HepG2 (cell line): Measurements from ENCODE around the gene NPVF. TPM values are rescaled to one million over a fixed set of nuclear protein-coding genes. Genes with fewer than 3 reads are reported as not detected.
A peak's percentile ranks its signal among the peaks of the same experiment; 100 is the strongest.

ENCODE experiments used
- DR1 ChIP-seq: sonication (generic); formaldehyde crosslinking; IDR thresholded peaks from 2 replicates; pipeline ENCODE4 v1.8.0; 2021; ENCODE audit warnings: mild to moderate bottlenecking, missing genetic modification reagents, inconsistent platforms
- ELF3 ChIP-seq: IDR thresholded peaks from 2 replicates; pipeline ENCODE4 v1.6.1; 2016; ENCODE audit warnings: missing genetic modification reagents, missing compliant biosample characterization
- FOSL2 ChIP-seq: sonication (generic); formaldehyde crosslinking; IDR thresholded peaks from 2 replicates; pipeline ENCODE4 v1.4.0; 2020; ENCODE audit warnings: missing genetic modification reagents
- GLI4 ChIP-seq: sonication (generic); formaldehyde crosslinking; IDR thresholded peaks from 2 replicates; pipeline ENCODE4 v1.5.1; 2020; ENCODE audit warnings: missing genetic modification reagents, mild to moderate bottlenecking, moderate library complexity, borderline replicate concordance
- HDAC2 ChIP-seq: sonication (generic); formaldehyde crosslinking; IDR thresholded peaks from 2 replicates; pipeline ENCODE4 v1.4.0; 2020; ENCODE audit warnings: missing genetic modification reagents
- HMGA1 ChIP-seq: sonication (generic); formaldehyde crosslinking; conservative IDR thresholded peaks from 2 replicates; pipeline ENCODE4 v1.4.0; 2020; ENCODE audit warnings: missing genetic modification reagents
- NKX3-1 ChIP-seq: sonication (generic); formaldehyde crosslinking; IDR thresholded peaks from 2 replicates; pipeline ENCODE4 v1.5.0; 2020; ENCODE audit warnings: missing genetic modification reagents
- TMF1 ChIP-seq: sonication (generic); formaldehyde crosslinking; IDR thresholded peaks from 2 replicates; pipeline ENCODE4 v1.8.1; 2022; ENCODE audit warnings: low read depth, missing genetic modification reagents
- TRIM24 ChIP-seq: sonication (generic); formaldehyde crosslinking; IDR thresholded peaks from 2 replicates; pipeline ENCODE4 v1.8.0; 2022; ENCODE audit warnings: mild to moderate bottlenecking, missing genetic modification reagents
- ZBTB43 ChIP-seq: sonication (generic); formaldehyde crosslinking; conservative IDR thresholded peaks from 2 replicates; pipeline ENCODE4 v1.4.0; 2020; ENCODE audit warnings: missing genetic modification reagents
- ZBTB46 ChIP-seq: sonication (generic); formaldehyde crosslinking; IDR thresholded peaks from 2 replicates; pipeline ENCODE4 v1.4.0; 2020; ENCODE audit warnings: mild to moderate bottlenecking, missing genetic modification reagents, borderline replicate concordance
- ZFP36L1 ChIP-seq: sonication (generic); formaldehyde crosslinking; IDR thresholded peaks from 2 replicates; pipeline ENCODE4 v1.8.0; 2022; ENCODE audit warnings: mild to moderate bottlenecking, missing genetic modification reagents, moderate library complexity
- ZNF235 ChIP-seq: sonication (generic); formaldehyde crosslinking; IDR thresholded peaks from 2 replicates; pipeline ENCODE4 v1.8.1; 2023; ENCODE audit warnings: mild to moderate bottlenecking, missing genetic modification reagents, borderline replicate concordance
- ZNF354B ChIP-seq: sonication (generic); formaldehyde crosslinking; IDR thresholded peaks from 2 replicates; pipeline ENCODE4 v1.8.0; 2022; ENCODE audit warnings: mild to moderate bottlenecking, missing genetic modification reagents
- ZNF574 ChIP-seq: sonication (generic); formaldehyde crosslinking; IDR thresholded peaks from 2 replicates; pipeline ENCODE4 v1.4.0; 2020; ENCODE audit warnings: missing genetic modification reagents
- ZNF629 ChIP-seq: sonication (generic); formaldehyde crosslinking; conservative IDR thresholded peaks from 2 replicates; pipeline ENCODE4 v1.5.0; 2020; ENCODE audit warnings: missing genetic modification reagents
- ZNF777 ChIP-seq: sonication (generic); formaldehyde crosslinking; IDR thresholded peaks from 2 replicates; pipeline ENCODE4 v1.4.0; 2020; ENCODE audit warnings: missing genetic modification reagents
- ZSCAN21 ChIP-seq: sonication (generic); formaldehyde crosslinking; IDR thresholded peaks from 2 replicates; pipeline ENCODE4 v1.8.0; 2022; ENCODE audit warnings: mild to moderate bottlenecking, missing genetic modification reagents, moderate library complexity, borderline replicate concordance
- ZSCAN29 ChIP-seq: sonication (generic); formaldehyde crosslinking; conservative IDR thresholded peaks from 2 replicates; pipeline ENCODE4 v1.4.0; 2020; ENCODE audit warnings: mild to moderate bottlenecking, missing genetic modification reagents
- polyA plus RNA-seq, 8 experiments: library from polyadenylated mRNA; depleted of rRNA in 3 of 8; stranded (reverse) in 7 of 8; unstranded in 1 of 8; fragments of >200 nt; fragmentation: Illumina TruSeq in 4 of 8; extraction: Trizol in 4 of 8; gene quantifications; 2 replicates each; pipeline versions ENCODE4 v1.2.1 to v1.2.3, GENCODE V29; 2011 to 2016; ENCODE audit warnings: low read depth in 4 of 8, missing spikeins in 1 of 8, mixed read lengths in 1 of 8; ENCODE audit not compliant: insufficient read depth in 1 of 8
- total RNA-seq, 5 experiments: library from RNA; depleted of rRNA; stranded (reverse); fragments of >200 nt; fragmentation: Illumina TruSeq; extraction: Trizol; gene quantifications; 2 replicates each; pipeline ENCODE4 v1.2.3, GENCODE V29; 2016; ENCODE audit warnings: low read depth in 1 of 5
- TF ChIP-seq, protein P1 (sequence below): sonication (generic); formaldehyde crosslinking; IDR thresholded peaks from 2 replicates; pipeline ENCODE4 v1.4.0; 2020; ENCODE audit warnings: missing genetic modification reagents
- TF ChIP-seq, protein P2 (sequence below): sonication (generic); formaldehyde crosslinking; IDR thresholded peaks from 2 replicates; pipeline ENCODE4 v1.5.1; 2020; ENCODE audit warnings: missing genetic modification reagents, mild to moderate bottlenecking, borderline replicate concordance

Gene NPVF
- total and polyA plus RNA-seq, 2 of the 13 experiments (the other 11 are each of a cell fraction or from before 2014, with no cell fraction given) = not detected

GRCh38 chr7:25179771-25180591 lies 48.3 kb downstream of the NPVF start (continued):
- no peak for TF ChIP-seq TMF1
- TF ChIP-seq DR1 = no peak
- TF ChIP-seq ELF3 (CRISPR knock-in tag) = no peak
- TF ChIP-seq NKX3-1 (CRISPR knock-in tag) = no peak
- TF ChIP-seq GLI4 (CRISPR knock-in tag) = no peak
- peak; percentile 37; the same call in 1 of the 2 replicates for TF ChIP-seq FOSL2
- no peak for TF ChIP-seq ZFP36L1 (CRISPR knock-in tag)
- TF ChIP-seq ZNF235 (CRISPR knock-in tag) = no peak
- peak; percentile 70 for TF ChIP-seq ZNF777 (CRISPR knock-in tag)
- TF ChIP-seq ZSCAN21 = no peak
- TF ChIP-seq HMGA1 (CRISPR knock-in tag) = no peak
- no peak for TF ChIP-seq ZNF354B
- TF ChIP-seq, protein P1, sequence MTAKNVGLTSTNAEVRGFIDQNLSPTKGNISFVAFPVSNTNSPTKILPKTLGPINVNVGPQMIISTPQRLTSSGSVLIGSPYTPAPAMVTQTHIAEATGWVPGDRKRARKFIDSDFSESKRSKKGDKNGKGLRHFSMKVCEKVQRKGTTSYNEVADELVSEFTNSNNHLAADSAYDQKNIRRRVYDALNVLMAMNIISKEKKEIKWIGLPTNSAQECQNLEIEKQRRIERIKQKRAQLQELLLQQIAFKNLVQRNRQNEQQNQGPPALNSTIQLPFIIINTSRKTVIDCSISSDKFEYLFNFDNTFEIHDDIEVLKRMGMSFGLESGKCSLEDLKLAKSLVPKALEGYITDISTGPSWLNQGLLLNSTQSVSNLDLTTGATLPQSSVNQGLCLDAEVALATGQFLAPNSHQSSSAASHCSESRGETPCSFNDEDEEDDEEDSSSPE (CRISPR knock-in tag) = no peak
- no peak for TF ChIP-seq ZSCAN29 (CRISPR knock-in tag)
- no peak for TF ChIP-seq ZBTB46 (CRISPR knock-in tag)
- no peak for TF ChIP-seq ZBTB43
- TF ChIP-seq TRIM24 (CRISPR knock-in tag) = no peak
- no peak for TF ChIP-seq HDAC2 (CRISPR knock-in tag)
- TF ChIP-seq ZNF629 (CRISPR knock-in tag) = 0 out of 2 replicates have a peak, but pooled peaks have one; percentile 5
- peak; percentile 49; the same call in 1 of the 2 replicates for TF ChIP-seq ZNF574 (CRISPR knock-in tag)
- TF ChIP-seq, protein P2, sequence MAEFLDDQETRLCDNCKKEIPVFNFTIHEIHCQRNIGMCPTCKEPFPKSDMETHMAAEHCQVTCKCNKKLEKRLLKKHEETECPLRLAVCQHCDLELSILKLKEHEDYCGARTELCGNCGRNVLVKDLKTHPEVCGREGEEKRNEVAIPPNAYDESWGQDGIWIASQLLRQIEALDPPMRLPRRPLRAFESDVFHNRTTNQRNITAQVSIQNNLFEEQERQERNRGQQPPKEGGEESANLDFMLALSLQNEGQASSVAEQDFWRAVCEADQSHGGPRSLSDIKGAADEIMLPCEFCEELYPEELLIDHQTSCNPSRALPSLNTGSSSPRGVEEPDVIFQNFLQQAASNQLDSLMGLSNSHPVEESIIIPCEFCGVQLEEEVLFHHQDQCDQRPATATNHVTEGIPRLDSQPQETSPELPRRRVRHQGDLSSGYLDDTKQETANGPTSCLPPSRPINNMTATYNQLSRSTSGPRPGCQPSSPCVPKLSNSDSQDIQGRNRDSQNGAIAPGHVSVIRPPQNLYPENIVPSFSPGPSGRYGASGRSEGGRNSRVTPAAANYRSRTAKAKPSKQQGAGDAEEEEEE (CRISPR knock-in tag) = no peak
